KMS-11 (cell line): ENCODE measurements around the gene MMP14.

ENCODE experiments used
- H2AFZ ChIP-seq: fragments of 200-600 bp; sonication (generic); 2 replicates; pipeline ENCODE4 v1.6.1; 2016; ENCODE audit warnings: antibody characterized with exemption, mixed run types, low read depth
- H3K27ac ChIP-seq: fragments of 200-600 bp; sonication (generic); 2 replicates; pipeline ENCODE4 v1.6.1; 2016; ENCODE audit warnings: mild to moderate bottlenecking, mixed run types
- H3K27me3 ChIP-seq: fragments of 200-600 bp; sonication (generic); 2 replicates; pipeline ENCODE4 v1.6.1; 2017; ENCODE audit warnings: mild to moderate bottlenecking, low read depth, mixed run types, moderate library complexity; ENCODE audit not compliant: insufficient read depth
- H3K36me3 ChIP-seq: fragments of 200-600 bp; sonication (generic); 2 replicates; pipeline ENCODE4 v1.6.1; 2017; ENCODE audit warnings: mild to moderate bottlenecking, mixed run types; ENCODE audit not compliant: insufficient read depth
- H3K4me1 ChIP-seq: fragments of 200-600 bp; sonication (generic); 2 replicates; pipeline ENCODE4 v1.6.1; 2016; ENCODE audit warnings: mild to moderate bottlenecking, low read depth, mixed run types; ENCODE audit not compliant: poor library complexity, severe bottlenecking
- H3K4me2 ChIP-seq: fragments of 200-600 bp; sonication (generic); 2 replicates; pipeline ENCODE4 v1.7.0; 2016; ENCODE audit warnings: mild to moderate bottlenecking, mixed run types
- H3K4me3 ChIP-seq: fragments of 200-600 bp; sonication (generic); IDR thresholded peaks from 2 replicates; pipeline ENCODE4 v1.6.1; 2017; ENCODE audit warnings: low read depth, low read length, mixed read lengths; ENCODE audit not compliant: insufficient read depth
- H3K79me2 ChIP-seq: fragments of 200-600 bp; sonication (generic); 2 replicates; pipeline ENCODE4 v1.6.1; 2016; ENCODE audit warnings: low read depth, mixed run types; ENCODE audit not compliant: insufficient read depth
- H3K9ac ChIP-seq: fragments of 200-600 bp; sonication (generic); 2 replicates; pipeline ENCODE4 v1.6.1; 2016; ENCODE audit warnings: mild to moderate bottlenecking, mixed run types
- H4K20me1 ChIP-seq: fragments of 200-600 bp; sonication (generic); 2 replicates; pipeline ENCODE4 v1.6.1; 2016; ENCODE audit warnings: mild to moderate bottlenecking, mixed run types; ENCODE audit not compliant: insufficient read depth
- TF ChIP-seq, protein P1 (sequence below): fragments of 200-600 bp; sonication (generic); conservative IDR thresholded peaks from 2 replicates; pipeline ENCODE4 v1.6.1; 2017; ENCODE audit warnings: low read depth, mild to moderate bottlenecking, antibody characterized with exemption, low read length, moderate library complexity, mixed read lengths

MMP14 gene

GRCh38 chr14:22793976-22794375 lies 42.4 kb upstream of the MMP14 start:
- no peak overlapping the region for H3K4me3 ChIP-seq
- TF ChIP-seq, protein P1, sequence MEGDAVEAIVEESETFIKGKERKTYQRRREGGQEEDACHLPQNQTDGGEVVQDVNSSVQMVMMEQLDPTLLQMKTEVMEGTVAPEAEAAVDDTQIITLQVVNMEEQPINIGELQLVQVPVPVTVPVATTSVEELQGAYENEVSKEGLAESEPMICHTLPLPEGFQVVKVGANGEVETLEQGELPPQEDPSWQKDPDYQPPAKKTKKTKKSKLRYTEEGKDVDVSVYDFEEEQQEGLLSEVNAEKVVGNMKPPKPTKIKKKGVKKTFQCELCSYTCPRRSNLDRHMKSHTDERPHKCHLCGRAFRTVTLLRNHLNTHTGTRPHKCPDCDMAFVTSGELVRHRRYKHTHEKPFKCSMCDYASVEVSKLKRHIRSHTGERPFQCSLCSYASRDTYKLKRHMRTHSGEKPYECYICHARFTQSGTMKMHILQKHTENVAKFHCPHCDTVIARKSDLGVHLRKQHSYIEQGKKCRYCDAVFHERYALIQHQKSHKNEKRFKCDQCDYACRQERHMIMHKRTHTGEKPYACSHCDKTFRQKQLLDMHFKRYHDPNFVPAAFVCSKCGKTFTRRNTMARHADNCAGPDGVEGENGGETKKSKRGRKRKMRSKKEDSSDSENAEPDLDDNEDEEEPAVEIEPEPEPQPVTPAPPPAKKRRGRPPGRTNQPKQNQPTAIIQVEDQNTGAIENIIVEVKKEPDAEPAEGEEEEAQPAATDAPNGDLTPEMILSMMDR, result no peak
- no peak overlapping the region for H2AFZ ChIP-seq
- no peaks in the 10 kb centered on the region for H3K79me2 ChIP-seq
- H3K27ac ChIP-seq, result no peak overlapping the region
- H3K27me3 ChIP-seq, result no peaks in the 10 kb centered on the region
- H3K4me1 ChIP-seq, result peaks cover 44% of the 10 kb centered on the region
- no peaks in the 10 kb centered on the region for H4K20me1 ChIP-seq
- no peaks in the 10 kb centered on the region for H3K36me3 ChIP-seq
- no peak overlapping the region for H3K4me2 ChIP-seq
- no peak overlapping the region for H3K9ac ChIP-seq

- H3K4me2 ChIP-seq, result no peak overlapping the region
- TF ChIP-seq, protein P1, result no peak
- H4K20me1 ChIP-seq, result no peaks in the 10 kb centered on the region
- H2AFZ ChIP-seq, result no peak overlapping the region
- H3K27ac ChIP-seq, result no peak overlapping the region
- no peaks in the 10 kb centered on the region for H3K36me3 ChIP-seq
- no peak overlapping the region for H3K4me3 ChIP-seq
- no peaks in the 10 kb centered on the region for H3K79me2 ChIP-seq
- H3K27me3 ChIP-seq, result no peaks in the 10 kb centered on the region
- no peak overlapping the region for H3K9ac ChIP-seq
- peaks cover 38% of the 10 kb centered on the region for H3K4me1 ChIP-seq
Measured at GRCh38 chr14:22794551-22794951, 41.8 kb upstream of the MMP14 start.

DNA sequence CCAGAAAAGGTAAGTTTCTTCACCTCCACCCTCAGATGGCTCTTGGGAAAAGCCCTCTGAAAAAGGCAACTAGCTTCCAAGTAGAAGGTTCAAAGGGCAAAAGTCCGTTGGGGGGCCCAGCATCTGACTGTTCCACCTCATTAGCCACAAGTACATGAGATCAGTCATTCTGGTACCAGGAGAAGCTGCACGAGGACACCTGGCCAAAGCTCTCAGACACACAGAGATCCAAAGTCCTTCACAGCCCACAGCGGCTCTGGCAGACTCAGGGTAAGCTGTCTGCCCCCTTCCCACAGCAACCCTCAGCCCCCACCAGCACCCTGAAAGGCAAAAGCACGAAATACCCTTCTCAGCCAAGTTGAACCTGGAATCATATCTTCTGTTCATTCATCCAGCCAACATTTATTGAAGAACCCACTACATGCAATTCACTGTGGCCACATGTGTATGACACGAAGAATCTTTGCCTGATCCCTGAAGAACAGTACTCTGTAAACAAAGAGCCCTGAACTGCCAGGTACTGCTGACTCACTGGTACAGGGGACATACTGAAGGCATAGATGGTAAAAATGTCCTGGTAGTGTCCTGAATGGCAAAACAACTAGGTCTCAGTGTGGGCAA lies 40.2 kb upstream of the MMP14 start:
- H3K36me3 ChIP-seq, result no peaks in the 10 kb centered on the region
- H3K4me1 ChIP-seq, result peaks cover 23% of the 10 kb centered on the region
- H3K27me3 ChIP-seq, result no peaks in the 10 kb centered on the region
- peak overlapping the region; percentile 63; the same call in 1 of the 2 replicates for H3K4me2 ChIP-seq
- H3K4me3 ChIP-seq, result no peak overlapping the region
- peak overlapping the region; percentile 41 for H3K27ac ChIP-seq
- H4K20me1 ChIP-seq, result no peaks in the 10 kb centered on the region
- H3K79me2 ChIP-seq, result no peaks in the 10 kb centered on the region
- TF ChIP-seq, protein P1, result no peak
- no peak overlapping the region; the same call in 1 of the 2 replicates for H3K9ac ChIP-seq
- H2AFZ ChIP-seq, result no peak overlapping the region

DNA sequence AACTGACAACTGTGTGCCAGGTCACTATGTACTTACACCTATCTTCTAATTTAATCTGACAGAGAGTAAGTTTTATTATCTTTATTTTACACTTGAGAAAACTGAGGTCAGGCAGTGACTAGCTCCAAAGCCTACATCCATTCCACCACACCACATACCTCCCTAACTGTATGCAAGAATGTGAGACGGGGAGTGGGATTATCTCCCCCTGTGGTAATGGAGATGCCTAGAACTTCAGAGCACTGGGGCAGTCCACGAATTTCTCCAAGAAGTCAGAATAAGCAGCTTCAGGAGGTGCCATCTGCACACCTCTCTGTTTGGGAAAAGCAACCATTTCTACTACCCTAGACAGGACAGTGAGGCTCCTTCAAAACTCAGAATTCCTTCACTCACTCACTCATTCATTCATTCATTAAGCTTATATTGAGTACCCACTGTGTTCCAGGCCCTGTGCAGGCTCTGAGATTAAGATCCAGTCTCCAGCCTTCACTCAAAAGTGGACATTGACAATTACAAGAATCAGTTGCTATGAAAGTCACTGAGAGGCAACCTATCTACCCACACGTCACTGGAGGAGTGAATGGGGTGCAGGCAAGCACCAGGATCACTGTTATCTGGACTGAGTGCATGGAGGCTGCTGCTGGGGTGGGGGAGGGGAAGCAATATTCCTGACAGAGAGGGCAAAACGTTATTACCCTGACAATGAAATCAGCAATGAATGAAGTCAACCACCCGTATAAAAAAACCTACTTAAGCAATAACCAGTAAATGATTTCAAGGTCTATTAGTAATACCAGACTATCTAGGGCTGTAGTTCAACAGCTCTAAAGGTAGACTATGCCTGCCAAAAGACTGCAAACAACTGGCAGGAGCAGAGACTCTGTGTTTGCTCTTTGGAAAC lies 39.1 kb upstream of the MMP14 start:
- no peak overlapping the region for H3K4me3 ChIP-seq
- H3K4me2 ChIP-seq, result no peak overlapping the region; the same call in 1 of the 2 replicates
- H3K9ac ChIP-seq, result no peak overlapping the region

More for the DNA sequence above, 39.1 kb upstream of the MMP14 start:
- no peaks in the 10 kb centered on the region for H3K27me3 ChIP-seq
- TF ChIP-seq, protein P1, result no peak
- H3K4me1 ChIP-seq, result peaks cover 19% of the 10 kb centered on the region
- H2AFZ ChIP-seq, result no peak overlapping the region
- H3K36me3 ChIP-seq, result no peaks in the 10 kb centered on the region
- H3K79me2 ChIP-seq, result no peaks in the 10 kb centered on the region
- H4K20me1 ChIP-seq, result no peaks in the 10 kb centered on the region
- H3K27ac ChIP-seq, result peak overlapping the region; percentile 41; the same call in 1 of the 2 replicates
